NOMO-1 (cell line): ENCODE data around the gene CD276.
A peak's percentile ranks its signal among the peaks of the same experiment; 100 is the strongest.
"Not testable (repeated sequence)": the region's sequence is repeated elsewhere in the genome, so short reads cannot be mapped to it uniquely, and the experiment has no call there.

Experiments
- DNase-seq, 2 experiments: peaks; one replicate each; lab custom pipeline; 2025; ENCODE audit not compliant: unreplicated experiment in 2 of 2; lab: John Stamatoyannopoulos, UW

CD276 gene

GRCh38 chr15:73683777-73684580 lies at the start of gene CD276:
CD276 (plus strand) TSS chr15:73684383; CDS start chr15:73699640, 15,257 bp downstream.
- DNase-seq = peak; percentile 66 to 75

- no peak for DNase-seq
Measured at GRCh38 chr15:73637527-73637926, 46.7 kb upstream of the CD276 start.

- DNase-seq = not testable (repeated sequence)
Measured at GRCh38 chr15:73639464-73639863, 44.7 kb upstream of the CD276 start.

GRCh38 chr15:73647259-73648013 lies 36.7 kb upstream of the CD276 start:
- DNase-seq = no peak

- no peak for DNase-seq
Measured at GRCh38 chr15:73648014-73648295, 36.2 kb upstream of the CD276 start.

- peak; percentile 47 to 78 for DNase-seq
Measured at GRCh38 chr15:73650416-73651126, 33.6 kb upstream of the CD276 start.

- DNase-seq = no peak
Measured at GRCh38 chr15:73654659-73655058, 29.5 kb upstream of the CD276 start.

- DNase-seq = no peak
Measured at GRCh38 chr15:73655724-73656123, 28.5 kb upstream of the CD276 start.

GRCh38 chr15:73658645-73659044 lies 25.5 kb upstream of the CD276 start:
- no peak for DNase-seq

GRCh38 chr15:73660455-73660854 lies 23.7 kb upstream of the CD276 start:
- DNase-seq = no peak

- DNase-seq = no peak
Measured at GRCh38 chr15:73674587-73674986, 9.6 kb upstream of the CD276 start.

GRCh38 chr15:73677146-73677607 lies 7.0 kb upstream of the CD276 start:
- DNase-seq = peak in 1 of 2 experiments; percentile 36

GRCh38 chr15:73677733-73678132 lies 6.5 kb upstream of the CD276 start:
- DNase-seq = no peak

GRCh38 chr15:73678498-73678897 lies 5.7 kb upstream of the CD276 start:
- no peak for DNase-seq

- DNase-seq = no peak
Measured at GRCh38 chr15:73679180-73679579, 5.0 kb upstream of the CD276 start.

- DNase-seq = no peak
Measured at GRCh38 chr15:73679964-73680363, 4.2 kb upstream of the CD276 start.

- DNase-seq = no peak
Measured at GRCh38 chr15:73680549-73680948, 3.6 kb upstream of the CD276 start.

- DNase-seq = peak; percentile 25 to 39
Measured at GRCh38 chr15:73681063-73681462, 3.1 kb upstream of the CD276 start.

- no peak for DNase-seq
Measured at GRCh38 chr15:73681856-73682599, 2.2 kb upstream of the CD276 start.

GRCh38 chr15:73682600-73683090 lies 1.5 kb upstream of the CD276 start:
- no peak for DNase-seq
